SK-N-SH (cell line): Measurements from ENCODE around the gene OBSCN. TPM values are rescaled to one million over a fixed set of nuclear protein-coding genes. Genes with fewer than 3 reads are reported as not detected.

Source experiments
- CTCF ChIA-PET: fragments of 300-600, 350-600 bp; formaldehyde crosslinking; extraction: SDS; loops from one replicate; lab custom pipeline; 2021; lab: Yijun Ruan, JAX
- POLR2A ChIA-PET: fragments of 350-600 bp; sonication (Branson Sonifier 250); formaldehyde crosslinking; extraction: SDS; loops from one replicate; lab custom pipeline; 2020; ENCODE audit warnings: antibody characterized with exemption, inconsistent platforms; lab: Yijun Ruan, JAX
- DNase-seq: peaks from one replicate; pipeline ENCODE4 v3.0.0; 2012
- H2AFZ ChIP-seq: fragments of 200-600 bp; sonication (generic); 2 replicates; pipeline ENCODE4 v1.8.1; 2016; ENCODE audit warnings: antibody characterized with exemption, mild to moderate bottlenecking, low read depth
- H3F3A ChIP-seq: fragments of 200-600 bp; sonication (generic); replicated peaks from 2 replicates; pipeline ENCODE3; 2016; ENCODE audit warnings: antibody characterized with exemption, mild to moderate bottlenecking; ENCODE audit not compliant: insufficient read depth
- H3K27ac ChIP-seq, 2 experiments: fragments of 200-500 bp in 1 of 2; fragments of 200-600 bp in 1 of 2; sonication (Bioruptor generic) in 1 of 2; sonication (generic), shearing (Covaris generic) in 1 of 2; 2 replicates each; pipeline versions ENCODE4 v1.5.1 to v1.6.1; 2014 to 2016; ENCODE audit warnings: low read depth in 2 of 2, inconsistent platforms in 1 of 2, low read length in 1 of 2, mild to moderate bottlenecking in 1 of 2, mixed read lengths in 1 of 2
- H3K27me3 ChIP-seq: fragments of 200-600 bp; sonication (generic), shearing (Covaris generic); 2 replicates; pipeline ENCODE4 v1.6.1; 2016; ENCODE audit warnings: mixed run types; ENCODE audit not compliant: insufficient read depth
- H3K36me3 ChIP-seq, 2 experiments: fragments of 200-500 bp in 1 of 2; fragments of 200-600 bp in 1 of 2; sonication (Bioruptor generic) in 1 of 2; sonication (generic) in 1 of 2; replicated peaks in 1 of 2; 2 replicates each; pipeline versions ENCODE3 to v1.5.1; 2014 to 2016; ENCODE audit warnings: low read length in 1 of 2, mild to moderate bottlenecking in 1 of 2; ENCODE audit not compliant: insufficient read depth in 2 of 2, control insufficient read depth in 1 of 2
- H3K4me1 ChIP-seq, 2 experiments: fragments of 200-500 bp in 1 of 2; fragments of 200-600 bp in 1 of 2; sonication (Bioruptor generic) in 1 of 2; sonication (generic), shearing (Covaris generic) in 1 of 2; 2 replicates each; pipeline versions ENCODE4 v1.5.1 to v1.6.1; 2014 to 2016; ENCODE audit warnings: low read depth in 1 of 2, low read length in 1 of 2, mixed run types in 1 of 2; ENCODE audit not compliant: insufficient read depth in 2 of 2, control insufficient read depth in 1 of 2
- H3K4me2 ChIP-seq: fragments of 200-600 bp; sonication (generic), shearing (Covaris generic); 2 replicates; pipeline ENCODE4 v1.6.1; 2017; ENCODE audit warnings: mixed run types
- H3K4me3 ChIP-seq, 2 experiments: fragments of 200-500 bp in 1 of 2; fragments of 200-600 bp in 1 of 2; sonication (Bioruptor generic) in 1 of 2; sonication (generic), shearing (Covaris generic) in 1 of 2; 2 replicates each; pipeline versions ENCODE4 v1.5.1 to v1.8.1; 2014 to 2016; ENCODE audit warnings: low read depth in 2 of 2, inconsistent platforms in 1 of 2, low read length in 1 of 2, mild to moderate bottlenecking in 1 of 2, mixed read lengths in 1 of 2, moderate library complexity in 1 of 2
- H3K79me2 ChIP-seq: fragments of 200-600 bp; sonication (generic); 2 replicates; pipeline ENCODE4 v1.8.1; 2017; ENCODE audit warnings: mild to moderate bottlenecking; ENCODE audit not compliant: insufficient read depth
- H3K9ac ChIP-seq: fragments of 200-600 bp; sonication (generic); 2 replicates; pipeline ENCODE4 v1.6.1; 2017; ENCODE audit warnings: mixed run types
- H3K9me2 ChIP-seq: fragments of 200-600 bp; sonication (generic); 2 replicates; pipeline ENCODE4 v1.6.1; 2017; ENCODE audit warnings: mixed run types
- H3K9me3 ChIP-seq: fragments of 200-600 bp; sonication (generic); 2 replicates; pipeline ENCODE4 v1.6.1; 2017; ENCODE audit warnings: mixed run types, mild to moderate bottlenecking, moderate library complexity
- H4K20me1 ChIP-seq: fragments of 200-600 bp; sonication (generic); 2 replicates; pipeline ENCODE4 v1.6.1; 2017; ENCODE audit warnings: mild to moderate bottlenecking, mixed run types; ENCODE audit not compliant: insufficient read depth
- ELF1 ChIP-seq: IDR thresholded peaks from 2 replicates; pipeline ENCODE4 v1.4.0; 2012
- EZH2phosphoT487 ChIP-seq: fragments of 200-600 bp; sonication (generic); IDR thresholded peaks from 2 replicates; pipeline ENCODE4 v1.6.1; 2017; ENCODE audit warnings: low read depth, mixed run types, mild to moderate bottlenecking, antibody characterized with exemption, moderate library complexity, borderline replicate concordance
- FOXM1 ChIP-seq: IDR thresholded peaks from 2 replicates; pipeline ENCODE4 v1.4.0; 2012; ENCODE audit warnings: low read depth, mild to moderate bottlenecking
- GABPA ChIP-seq: IDR thresholded peaks from 2 replicates; pipeline ENCODE4 v1.4.0; 2012; ENCODE audit warnings: low read depth, mild to moderate bottlenecking
- GATA2 ChIP-seq: sonication (generic); formaldehyde crosslinking; IDR thresholded peaks from 2 replicates; pipeline ENCODE4 v1.5.0; 2020; ENCODE audit warnings: mild to moderate bottlenecking, missing genetic modification reagents
- MEF2A ChIP-seq: IDR thresholded peaks from 2 replicates; pipeline ENCODE4 v1.4.0; 2012; ENCODE audit warnings: low read depth, borderline replicate concordance
- MXI1 ChIP-seq: IDR thresholded peaks from 2 replicates; pipeline ENCODE4 v1.6.1; 2012; ENCODE audit warnings: mild to moderate bottlenecking, low read depth, low read length, improper control_type of control experiment
- NRF1 ChIP-seq: IDR thresholded peaks from 2 replicates; pipeline ENCODE4 v1.6.1; 2012; ENCODE audit warnings: low read depth, mild to moderate bottlenecking, low read length
- PBX3 ChIP-seq: IDR thresholded peaks from 2 replicates; pipeline ENCODE4; 2012
- POLR2AphosphoS5 ChIP-seq: IDR thresholded peaks from 2 replicates; pipeline ENCODE4 v1.6.1; 2012; ENCODE audit warnings: low read depth, low read length
- REST ChIP-seq: IDR thresholded peaks from 2 replicates; pipeline ENCODE4 v1.6.1; 2012; ENCODE audit warnings: mild to moderate bottlenecking, low read depth, low read length, moderate library complexity
- RFX5 ChIP-seq: IDR thresholded peaks from 2 replicates; pipeline ENCODE4 v1.6.1; 2012; ENCODE audit warnings: mild to moderate bottlenecking, improper control_type of control experiment, low read length
- RXRA ChIP-seq: IDR thresholded peaks from 2 replicates; pipeline ENCODE4 v1.4.0; 2012; ENCODE audit warnings: low read depth, mild to moderate bottlenecking, borderline replicate concordance
- SIN3A ChIP-seq: IDR thresholded peaks from 2 replicates; pipeline ENCODE4 v1.6.1; 2012; ENCODE audit warnings: low read depth, mild to moderate bottlenecking, low read length, moderate library complexity, borderline replicate concordance
- SMC3 ChIP-seq: IDR thresholded peaks from 2 replicates; pipeline ENCODE4 v1.6.1; 2012; ENCODE audit warnings: low read depth, low read length, improper control_type of control experiment
- TEAD4 ChIP-seq: IDR thresholded peaks from 2 replicates; pipeline ENCODE4 v1.4.0; 2012; ENCODE audit warnings: mild to moderate bottlenecking, borderline replicate concordance; ENCODE audit not compliant: insufficient read depth
- USF1 ChIP-seq: IDR thresholded peaks from 2 replicates; pipeline ENCODE4 v1.4.0; 2012; ENCODE audit warnings: low read depth, borderline replicate concordance
- YY1 ChIP-seq: IDR thresholded peaks from 2 replicates; pipeline ENCODE4 v1.4.0; 2012; ENCODE audit warnings: low read depth, mild to moderate bottlenecking
- WGBS: methylation state at CpG from one replicate; pipeline ENCODE4 v1.1.6; 2017; ENCODE audit warnings: low lambda C conversion rate; 5-methylcytosine and 5-hydroxymethylcytosine counted together
- polyA plus RNA-seq, 3 experiments: library from polyadenylated mRNA; depleted of rRNA; stranded (reverse); fragments of >200 nt; gene quantifications; 2 replicates each; pipeline ENCODE4 v1.2.3, GENCODE V29; 2012
- TF ChIP-seq, protein P1 (sequence below): IDR thresholded peaks from 2 replicates; pipeline ENCODE4 v1.4.0; 2012; ENCODE audit warnings: low read depth
- TF ChIP-seq, protein P2 (sequence below): fragments of 200-600 bp; sonication (generic); IDR thresholded peaks from 2 replicates; pipeline ENCODE4 v1.6.1; 2017; ENCODE audit warnings: antibody characterized with exemption, mild to moderate bottlenecking, moderate library complexity

Gene OBSCN
- polyA plus RNA-seq, 1 of the 3 experiments (the other 2 are of a cell fraction) = 4.0 TPM

DNA sequence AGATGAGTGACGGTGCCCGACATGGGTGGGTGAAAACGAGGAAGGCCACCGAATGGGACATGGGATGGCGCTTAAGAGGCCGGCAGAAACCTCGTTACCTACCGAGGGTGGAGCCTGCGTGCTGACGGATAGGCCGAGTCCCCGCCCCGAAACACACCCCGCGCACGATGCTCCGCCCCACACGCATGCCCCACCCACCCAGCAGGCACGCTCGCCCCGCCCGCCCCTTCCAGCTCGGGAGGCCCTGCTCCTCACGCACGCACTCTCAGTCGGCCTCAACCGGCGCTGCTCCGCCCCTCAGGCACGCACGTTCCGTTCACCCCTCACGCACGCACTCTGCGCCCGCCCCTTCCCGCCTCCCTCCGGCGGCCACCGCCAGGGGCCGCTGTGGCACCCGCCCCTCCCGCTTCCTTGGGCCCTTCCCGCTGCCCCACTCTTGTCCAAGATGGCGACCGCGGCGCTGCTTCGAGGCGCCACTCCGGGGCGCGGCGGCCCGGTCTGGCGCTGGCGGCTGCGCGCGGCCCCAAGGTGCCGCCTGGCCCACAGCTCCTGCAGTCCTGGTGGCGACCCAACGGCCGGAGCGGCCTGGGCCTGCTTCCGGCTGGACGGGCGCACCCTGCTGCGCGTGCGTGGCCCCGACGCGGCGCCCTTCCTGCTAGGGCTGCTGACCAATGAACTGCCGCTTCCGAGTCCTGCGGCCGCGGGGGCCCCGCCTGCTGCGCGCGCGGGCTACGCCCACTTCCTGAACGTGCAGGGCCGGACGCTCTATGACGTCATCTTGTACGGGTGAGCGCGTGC lies 42.3 kb upstream of the OBSCN start, which contains the start of gene IBA57 (continued):
- TF ChIP-seq GABPA = peak; percentile 67
- TF ChIP-seq USF1 = peak; percentile 43; the same call in 1 of the 2 replicates
- peak; percentile 14; the same call in 1 of the 2 replicates for TF ChIP-seq MXI1

DNA sequence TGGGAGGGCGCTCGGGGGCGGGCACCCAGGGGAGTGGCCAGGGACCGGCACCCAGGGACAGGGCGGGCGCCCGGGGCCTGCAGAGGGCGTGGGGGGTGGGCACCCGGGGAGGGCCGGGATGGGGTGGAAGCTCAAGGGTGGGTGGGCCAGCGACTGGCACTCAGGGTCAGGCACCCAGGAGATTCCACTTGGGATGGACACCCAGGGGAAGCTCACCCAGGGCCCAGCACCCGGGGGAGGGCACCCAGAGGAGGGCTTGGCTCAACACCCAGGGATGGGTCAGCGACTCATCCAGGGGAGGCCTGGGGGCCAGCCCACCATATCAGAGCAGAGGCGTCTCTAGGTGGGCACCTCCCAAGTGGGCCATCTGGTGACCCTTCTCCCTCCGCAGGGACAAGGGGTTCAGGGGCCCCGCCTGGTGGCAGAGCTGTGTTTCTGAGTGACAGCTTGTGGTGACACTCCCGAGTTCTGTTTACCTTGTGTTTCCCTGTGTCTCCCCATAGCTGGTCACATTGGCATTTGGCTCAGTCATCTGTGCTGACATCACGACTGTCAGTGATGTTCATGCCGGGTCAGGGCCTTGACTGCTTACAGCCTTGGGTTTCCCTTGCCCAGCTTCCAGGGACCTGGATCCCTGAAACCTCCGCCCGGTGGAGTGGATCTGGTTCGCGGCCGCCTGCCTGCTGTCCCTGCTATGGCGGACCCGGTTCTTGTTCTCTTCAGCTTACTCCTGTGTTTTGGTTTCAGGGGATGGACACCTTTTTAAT lies 41.5 kb upstream of the OBSCN start:
- Histone ChIP-seq H3K9me3 (no peaks in the 10 kb centered on the region), H3K9ac (peak overlapping the region; percentile 99), H3K79me2 (peaks cover 24% of the 10 kb centered on the region), H2AFZ (0 out of 2 replicates have a peak overlapping the region, but pooled peaks have one; percentile 52), H3K4me2 (peak overlapping the region; percentile 97), H3F3A (no peaks in the 10 kb centered on the region), H3K4me1 (peaks cover 13 to 25% of the 10 kb centered on the region in 2 experiments; a peak in 3 of 4 replicates), H3K9me2 (no peaks in the 10 kb centered on the region), H3K36me3 (no peaks in the 10 kb centered on the region), H3K27ac (peak overlapping the region; percentile 85 to 93), H3K27me3 (no peaks in the 10 kb centered on the region), H3K4me3 (peak overlapping the region; percentile 74 to 79), H4K20me1 (no peaks in the 10 kb centered on the region)
- peak; percentile 79 for DNase-seq
- WGBS = 8% methylated on average over 12 of the region's 26 CpGs
- ChIA-PET CTCF (interaction anchor here (0.6 to 5.5 kb wide), 21 partner anchors 8 to 457 kb away, joined by 3 to 54 read pairs (median 4); partner anchors contain the start of genes GJC2 and GUK1), POLR2A (interaction anchor here (1.2 to 1.9 kb wide), 4 partner anchors 12 to 291 kb away, joined by 4 to 8 read pairs (median 5); a partner anchor contains a TSS)
- TF ChIP-seq NRF1 = no peak
- no peak for TF ChIP-seq REST
- TF ChIP-seq EZH2phosphoT487 = no peak
- TF ChIP-seq PBX3 = peak; percentile 60
- no peak for TF ChIP-seq USF1
- TF ChIP-seq YY1 = no peak
- TF ChIP-seq GATA2 (CRISPR knock-in tag) = no peak
- no peak for TF ChIP-seq FOXM1
- TF ChIP-seq SMC3 = peak; percentile 33
- TF ChIP-seq, protein P1, sequence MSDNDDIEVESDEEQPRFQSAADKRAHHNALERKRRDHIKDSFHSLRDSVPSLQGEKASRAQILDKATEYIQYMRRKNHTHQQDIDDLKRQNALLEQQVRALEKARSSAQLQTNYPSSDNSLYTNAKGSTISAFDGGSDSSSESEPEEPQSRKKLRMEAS = no peak
- no peak for TF ChIP-seq ELF1
- TF ChIP-seq POLR2AphosphoS5 = no peak
- TF ChIP-seq, protein P2, sequence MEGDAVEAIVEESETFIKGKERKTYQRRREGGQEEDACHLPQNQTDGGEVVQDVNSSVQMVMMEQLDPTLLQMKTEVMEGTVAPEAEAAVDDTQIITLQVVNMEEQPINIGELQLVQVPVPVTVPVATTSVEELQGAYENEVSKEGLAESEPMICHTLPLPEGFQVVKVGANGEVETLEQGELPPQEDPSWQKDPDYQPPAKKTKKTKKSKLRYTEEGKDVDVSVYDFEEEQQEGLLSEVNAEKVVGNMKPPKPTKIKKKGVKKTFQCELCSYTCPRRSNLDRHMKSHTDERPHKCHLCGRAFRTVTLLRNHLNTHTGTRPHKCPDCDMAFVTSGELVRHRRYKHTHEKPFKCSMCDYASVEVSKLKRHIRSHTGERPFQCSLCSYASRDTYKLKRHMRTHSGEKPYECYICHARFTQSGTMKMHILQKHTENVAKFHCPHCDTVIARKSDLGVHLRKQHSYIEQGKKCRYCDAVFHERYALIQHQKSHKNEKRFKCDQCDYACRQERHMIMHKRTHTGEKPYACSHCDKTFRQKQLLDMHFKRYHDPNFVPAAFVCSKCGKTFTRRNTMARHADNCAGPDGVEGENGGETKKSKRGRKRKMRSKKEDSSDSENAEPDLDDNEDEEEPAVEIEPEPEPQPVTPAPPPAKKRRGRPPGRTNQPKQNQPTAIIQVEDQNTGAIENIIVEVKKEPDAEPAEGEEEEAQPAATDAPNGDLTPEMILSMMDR = peak; percentile 45
- no peak for TF ChIP-seq TEAD4
- TF ChIP-seq RXRA = no peak
- TF ChIP-seq SIN3A = 0 out of 2 replicates have a peak, but pooled peaks have one; percentile 23
- 0 out of 2 replicates have a peak, but pooled peaks have one; percentile 16 for TF ChIP-seq RFX5
- TF ChIP-seq MEF2A = no peak
